ENCODE results near the gene TNRC6C.
"Not testable (repeated sequence)": the region's sequence is repeated elsewhere in the genome, so short reads cannot be mapped to it uniquely, and the experiment has no call there.

TNRC6C gene

DNA sequence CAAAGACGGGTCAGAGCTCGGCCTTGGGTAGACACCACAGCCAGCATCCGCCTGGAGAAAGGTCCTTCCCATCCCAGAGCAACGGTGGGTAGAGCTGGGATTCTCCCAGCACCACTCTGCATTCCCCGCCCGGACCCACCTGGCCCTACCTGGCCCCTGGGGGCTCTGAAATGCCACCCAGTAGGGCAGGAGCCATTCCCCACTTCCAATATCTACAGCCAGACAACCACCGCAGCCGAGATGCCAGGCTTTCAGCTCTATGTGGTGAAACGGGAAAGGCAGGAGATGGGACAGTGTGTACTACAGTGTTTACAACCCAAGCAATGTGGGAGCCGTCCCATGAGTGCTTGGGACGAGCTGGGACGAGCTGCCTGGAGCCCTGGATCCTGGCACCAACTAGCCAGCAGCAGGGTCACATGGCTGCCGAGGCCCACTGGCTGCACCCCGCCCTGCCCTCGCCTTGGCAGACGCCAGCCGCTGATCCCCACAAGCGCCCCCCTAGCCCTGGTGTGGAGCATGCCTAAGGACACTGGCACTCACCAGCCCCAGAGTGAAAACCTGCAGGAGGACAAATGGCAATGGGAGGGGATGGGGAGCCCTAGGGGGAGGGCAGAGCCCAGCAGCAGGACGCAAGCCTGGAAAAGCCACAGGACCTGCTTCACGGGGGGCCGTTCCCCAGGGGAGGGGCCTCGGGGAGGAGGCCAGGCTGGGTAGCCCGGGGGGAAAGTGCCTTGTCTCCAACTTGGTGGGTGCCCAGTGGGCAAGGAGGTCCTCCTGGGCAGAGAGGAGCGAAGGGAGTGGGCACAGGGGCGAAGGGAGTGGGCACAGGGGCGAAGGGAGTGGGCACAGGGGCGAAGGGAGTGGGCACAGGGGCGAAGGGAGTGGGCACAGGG lies 156.6 kb downstream of the TNRC6C start:
- DNase-seq (ENCODE audit: low read depth) = no peak
- TF ChIP-seq, protein P1, sequence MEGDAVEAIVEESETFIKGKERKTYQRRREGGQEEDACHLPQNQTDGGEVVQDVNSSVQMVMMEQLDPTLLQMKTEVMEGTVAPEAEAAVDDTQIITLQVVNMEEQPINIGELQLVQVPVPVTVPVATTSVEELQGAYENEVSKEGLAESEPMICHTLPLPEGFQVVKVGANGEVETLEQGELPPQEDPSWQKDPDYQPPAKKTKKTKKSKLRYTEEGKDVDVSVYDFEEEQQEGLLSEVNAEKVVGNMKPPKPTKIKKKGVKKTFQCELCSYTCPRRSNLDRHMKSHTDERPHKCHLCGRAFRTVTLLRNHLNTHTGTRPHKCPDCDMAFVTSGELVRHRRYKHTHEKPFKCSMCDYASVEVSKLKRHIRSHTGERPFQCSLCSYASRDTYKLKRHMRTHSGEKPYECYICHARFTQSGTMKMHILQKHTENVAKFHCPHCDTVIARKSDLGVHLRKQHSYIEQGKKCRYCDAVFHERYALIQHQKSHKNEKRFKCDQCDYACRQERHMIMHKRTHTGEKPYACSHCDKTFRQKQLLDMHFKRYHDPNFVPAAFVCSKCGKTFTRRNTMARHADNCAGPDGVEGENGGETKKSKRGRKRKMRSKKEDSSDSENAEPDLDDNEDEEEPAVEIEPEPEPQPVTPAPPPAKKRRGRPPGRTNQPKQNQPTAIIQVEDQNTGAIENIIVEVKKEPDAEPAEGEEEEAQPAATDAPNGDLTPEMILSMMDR (conservative IDR thresholded peaks at IDR 0.05; ENCODE audit: control insufficient read depth, insufficient read depth, low read depth, low read length) = no peak
- H3K4me3 ChIP-seq (ENCODE audit: control insufficient read depth, low read depth, low read length) = no peak overlapping the region

- H3K4me3 ChIP-seq (ENCODE audit: control insufficient read depth, low read depth, low read length); DNase-seq (ENCODE audit: low read depth): not testable (repeated sequence)
These were observed 157.3 kb downstream of the TNRC6C start for GRCh38 chr17:78115803-78116202.

- TF ChIP-seq, protein P1 (conservative IDR thresholded peaks at IDR 0.05; ENCODE audit: control insufficient read depth, insufficient read depth, low read depth, low read length) = no peak
- no peak overlapping the region for H3K4me3 ChIP-seq (ENCODE audit: control insufficient read depth, low read depth, low read length)
- no peak for DNase-seq (ENCODE audit: low read depth)
These were observed 157.9 kb downstream of the TNRC6C start for GRCh38 chr17:78116411-78116810.

GRCh38 chr17:78117027-78117981 lies 158.8 kb downstream of the TNRC6C start:
- TF ChIP-seq, protein P1 (conservative IDR thresholded peaks at IDR 0.05; ENCODE audit: control insufficient read depth, insufficient read depth, low read depth, low read length) = no peak
- DNase-seq (ENCODE audit: low read depth) = no peak
- H3K4me3 ChIP-seq (ENCODE audit: control insufficient read depth, low read depth, low read length) = no peak overlapping the region

DNA sequence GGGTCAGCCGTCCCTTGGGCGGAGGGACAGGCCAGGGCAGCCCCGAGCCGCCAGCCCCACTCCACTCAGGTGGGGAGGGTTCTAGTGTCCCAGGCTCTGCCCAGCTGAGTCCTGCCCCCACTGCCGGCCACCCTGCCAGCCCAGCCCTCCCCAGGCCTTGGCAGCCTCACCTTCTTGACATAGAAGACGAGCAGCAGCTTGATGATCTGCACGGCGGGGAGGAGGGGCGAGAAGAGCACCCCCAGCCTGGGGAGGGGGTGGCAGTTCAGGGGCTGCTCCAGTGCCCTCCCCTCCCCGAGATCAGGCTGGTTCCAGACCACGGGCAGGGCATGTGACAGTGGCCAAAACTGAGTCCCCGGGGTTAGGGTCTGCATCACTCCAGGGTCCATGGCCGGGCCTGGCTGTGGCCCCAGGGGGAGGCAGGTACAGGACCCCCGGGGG lies 160.3 kb downstream of the TNRC6C start:
- DNase-seq (ENCODE audit: low read depth) = no peak
- TF ChIP-seq, protein P1 (conservative IDR thresholded peaks at IDR 0.05; ENCODE audit: control insufficient read depth, insufficient read depth, low read depth, low read length) = no peak
- H3K4me3 ChIP-seq (ENCODE audit: control insufficient read depth, low read depth, low read length) = no peak overlapping the region

- DNase-seq (ENCODE audit: low read depth) = no peak
- TF ChIP-seq, protein P1 (conservative IDR thresholded peaks at IDR 0.05; ENCODE audit: control insufficient read depth, insufficient read depth, low read depth, low read length) = no peak
- no peak overlapping the region for H3K4me3 ChIP-seq (ENCODE audit: control insufficient read depth, low read depth, low read length)
These were observed 162.0 kb downstream of the TNRC6C start for GRCh38 chr17:78120537-78120936.
